Measurements from ENCODE around the gene CDK11B.
"Not testable (repeated sequence)": the region's sequence is repeated elsewhere in the genome, so short reads cannot be mapped to it uniquely, and the experiment has no call there.

Gene CDK11B

GRCh38 chr1:1638528-1638927 lies 20.3 kb downstream of the CDK11B start:
- CTCF ChIA-PET = not testable (repeated sequence)

GRCh38 chr1:1637479-1637875 lies 21.3 kb downstream of the CDK11B start:
- CTCF ChIA-PET; DNase-seq (ENCODE audit: extremely low spot score); POLR2A ChIA-PET: not testable (repeated sequence)

More at GRCh38 chr1:1638528-1638927, 20.3 kb downstream of the CDK11B start:
- POLR2A ChIA-PET; DNase-seq (ENCODE audit: extremely low spot score): not testable (repeated sequence)

GRCh38 chr1:1636621-1637478 lies 22.0 kb downstream of the CDK11B start:
- CTCF ChIA-PET = not testable (repeated sequence)
- POLR2A ChIA-PET = interaction anchor here (1.2 kb wide), 1 partner anchor 21 kb away, joined by 3 read pairs; the partner anchor contains the start of gene MIB2

GRCh38 chr1:1634613-1635012 lies 24.2 kb downstream of the CDK11B start:
- POLR2A ChIA-PET; DNase-seq (ENCODE audit: extremely low spot score); CTCF ChIA-PET: not testable (repeated sequence)

More at GRCh38 chr1:1636621-1637478, 22.0 kb downstream of the CDK11B start:
- not testable (repeated sequence) for DNase-seq (ENCODE audit: extremely low spot score)

- CTCF ChIA-PET; DNase-seq (ENCODE audit: extremely low spot score); POLR2A ChIA-PET: not testable (repeated sequence)
Measured at GRCh38 chr1:1633409-1633808, 25.4 kb downstream of the CDK11B start.

GRCh38 chr1:1631782-1632420 lies 26.9 kb downstream of the CDK11B start, which contains the start of gene MMP23B:
Gene MMP23B (plus strand): TSS chr1:1632173. CDS start chr1:1632219, 46 bp downstream.
- DNase-seq (ENCODE audit: extremely low spot score) = peak; percentile 37
- ChIA-PET CTCF (no interaction called here), POLR2A (no interaction called here)
- TF ChIP-seq CTBP1 (IDR thresholded peaks at IDR 0.05; ENCODE audit: borderline replicate concordance) = no peak
- no peak for TF ChIP-seq SP1 (IDR thresholded peaks at IDR 0.05)
- TF ChIP-seq TARDBP (IDR thresholded peaks at IDR 0.05) = no peak
- TF ChIP-seq BHLHE40 (IDR thresholded peaks at IDR 0.05; ENCODE audit: borderline replicate concordance) = no peak
- no peak for TF ChIP-seq ARNT (IDR thresholded peaks at IDR 0.05)
- TF ChIP-seq SUZ12 (IDR thresholded peaks at IDR 0.05) = no peak
- TF ChIP-seq NFRKB (IDR thresholded peaks at IDR 0.05) = no peak
- TF ChIP-seq FOXM1 (IDR thresholded peaks at IDR 0.05; ENCODE audit: borderline replicate concordance) = no peak
- TF ChIP-seq ZNF384 (IDR thresholded peaks at IDR 0.05) = no peak
- TF ChIP-seq L3MBTL2 (conservative IDR thresholded peaks at IDR 0.05) = no peak
- TF ChIP-seq HDGF (IDR thresholded peaks at IDR 0.05; ENCODE audit: borderline replicate concordance) = no peak
- no peak for TF ChIP-seq ELF4 (IDR thresholded peaks at IDR 0.05)
- no peak for TF ChIP-seq PKNOX1 (IDR thresholded peaks at IDR 0.05)
- TF ChIP-seq LEF1 (IDR thresholded peaks at IDR 0.05; ENCODE audit: borderline replicate concordance) = no peak
- TF ChIP-seq FOXK2 (IDR thresholded peaks at IDR 0.05) = no peak
- TF ChIP-seq FOXA1 (IDR thresholded peaks at IDR 0.05) = no peak

GRCh38 chr1:1630965-1631781 lies 27.6 kb downstream of the CDK11B start:
- CTCF ChIA-PET = no interaction called here
- no peak for DNase-seq (ENCODE audit: extremely low spot score)
- POLR2A ChIA-PET = no interaction called here
- TF ChIP-seq ELF4 (IDR thresholded peaks at IDR 0.05) = no peak

- ChIA-PET CTCF (no interaction called here), POLR2A (no interaction called here)
- no peak for TF ChIP-seq CTBP1 (IDR thresholded peaks at IDR 0.05; ENCODE audit: borderline replicate concordance)
- TF ChIP-seq ELF4 (IDR thresholded peaks at IDR 0.05) = no peak
- no peak for DNase-seq (ENCODE audit: extremely low spot score)
Measured at GRCh38 chr1:1630191-1630964, 28.4 kb downstream of the CDK11B start.
